ENCODE results near the gene ADGRB2.
"Not testable (repeated sequence)": the region's sequence is repeated elsewhere in the genome, so short reads cannot be mapped to it uniquely, and the experiment has no call there.

Gene ADGRB2

GRCh38 chr1:31712630-31713029 is 51.5 kb downstream of the ADGRB2 start:
- no peaks in the 10 kb centered on the region for H3K36me3 ChIP-seq (ENCODE audit: control insufficient read depth, insufficient read depth, low read length)
- peaks cover 32% of the 10 kb centered on the region for H3K4me1 ChIP-seq (ENCODE audit: control insufficient read depth, insufficient read depth, low read length)
- no peak overlapping the region for H3K4me3 ChIP-seq (ENCODE audit: low read length)
- H3K27ac ChIP-seq (ENCODE audit: low read depth, low read length): peak overlapping the region; percentile 97
- no peak overlapping the region for H3K9ac ChIP-seq (ENCODE audit: low read length)
- no peaks in the 10 kb centered on the region for H3K27me3 ChIP-seq (ENCODE audit: control insufficient read depth, insufficient read depth, low read length)

DNA sequence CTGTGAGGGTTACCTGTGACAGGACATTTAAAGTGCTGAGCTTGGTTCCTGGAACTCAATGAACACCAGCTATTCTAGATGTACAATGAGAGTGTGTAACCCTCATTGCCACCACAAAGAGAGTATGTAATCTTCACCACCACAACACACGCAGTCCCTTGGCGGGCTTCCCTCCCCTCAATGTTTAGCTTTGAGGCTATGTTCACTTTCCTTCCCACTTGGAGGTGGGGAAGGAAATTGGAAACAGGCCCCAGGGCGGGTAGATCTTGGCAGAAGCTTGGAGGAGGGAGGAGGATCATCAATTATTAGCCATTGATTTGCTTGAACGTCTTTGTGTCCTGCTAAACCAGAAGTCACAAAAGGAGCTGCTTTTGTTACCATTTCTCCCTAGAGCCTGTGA is 52.1 kb downstream of the ADGRB2 start:
- no peak overlapping the region for H3K9ac ChIP-seq (ENCODE audit: low read length)
- H3K4me1 ChIP-seq (ENCODE audit: control insufficient read depth, insufficient read depth, low read length): peaks cover 32% of the 10 kb centered on the region
- H3K27me3 ChIP-seq (ENCODE audit: control insufficient read depth, insufficient read depth, low read length): no peaks in the 10 kb centered on the region
- H3K4me3 ChIP-seq (ENCODE audit: low read length): no peak overlapping the region
- H3K27ac ChIP-seq (ENCODE audit: low read depth, low read length): peak overlapping the region; percentile 97
- H3K36me3 ChIP-seq (ENCODE audit: control insufficient read depth, insufficient read depth, low read length): no peaks in the 10 kb centered on the region

DNA sequence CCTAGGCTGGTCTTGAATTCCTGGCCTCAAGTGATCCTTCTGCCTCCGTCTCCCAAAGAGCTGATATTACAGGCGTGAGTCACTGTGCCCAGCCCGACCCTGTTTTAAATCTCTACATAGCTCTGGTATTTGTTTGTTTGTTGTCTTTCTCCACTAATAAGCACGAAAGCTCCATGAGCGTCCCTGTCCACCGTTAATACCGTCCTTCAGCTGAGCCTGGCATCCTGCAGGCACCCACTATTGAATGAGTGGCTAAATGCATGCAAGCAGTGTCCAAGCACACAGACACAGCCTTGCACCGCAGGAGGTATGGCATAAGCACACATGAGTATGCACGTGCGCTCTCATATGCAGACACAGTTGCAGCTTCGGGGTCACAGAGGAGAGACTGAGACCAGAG is 55.8 kb downstream of the ADGRB2 start:
- H3K27me3 ChIP-seq (ENCODE audit: control insufficient read depth, insufficient read depth, low read length): no peaks in the 10 kb centered on the region
- H3K36me3 ChIP-seq (ENCODE audit: control insufficient read depth, insufficient read depth, low read length): no peaks in the 10 kb centered on the region
- H3K27ac ChIP-seq (ENCODE audit: low read depth, low read length): no peak overlapping the region
- no peak overlapping the region for H3K4me3 ChIP-seq (ENCODE audit: low read length)
- H3K9ac ChIP-seq (ENCODE audit: low read length): no peak overlapping the region
- H3K4me1 ChIP-seq (ENCODE audit: control insufficient read depth, insufficient read depth, low read length): peaks cover 23% of the 10 kb centered on the region

- Histone ChIP-seq H3K4me1 (ENCODE audit: control insufficient read depth, insufficient read depth, low read length) (peaks cover 23% of the 10 kb centered on the region), H3K27me3 (ENCODE audit: control insufficient read depth, insufficient read depth, low read length) (no peaks in the 10 kb centered on the region), H3K36me3 (ENCODE audit: control insufficient read depth, insufficient read depth, low read length) (no peaks in the 10 kb centered on the region), H3K27ac (ENCODE audit: low read depth, low read length) (no peak overlapping the region), H3K9ac (ENCODE audit: low read length) (no peak overlapping the region), H3K4me3 (ENCODE audit: low read length) (no peak overlapping the region)
These were observed 56.4 kb downstream of the ADGRB2 start for GRCh38 chr1:31707711-31708110.

DNA sequence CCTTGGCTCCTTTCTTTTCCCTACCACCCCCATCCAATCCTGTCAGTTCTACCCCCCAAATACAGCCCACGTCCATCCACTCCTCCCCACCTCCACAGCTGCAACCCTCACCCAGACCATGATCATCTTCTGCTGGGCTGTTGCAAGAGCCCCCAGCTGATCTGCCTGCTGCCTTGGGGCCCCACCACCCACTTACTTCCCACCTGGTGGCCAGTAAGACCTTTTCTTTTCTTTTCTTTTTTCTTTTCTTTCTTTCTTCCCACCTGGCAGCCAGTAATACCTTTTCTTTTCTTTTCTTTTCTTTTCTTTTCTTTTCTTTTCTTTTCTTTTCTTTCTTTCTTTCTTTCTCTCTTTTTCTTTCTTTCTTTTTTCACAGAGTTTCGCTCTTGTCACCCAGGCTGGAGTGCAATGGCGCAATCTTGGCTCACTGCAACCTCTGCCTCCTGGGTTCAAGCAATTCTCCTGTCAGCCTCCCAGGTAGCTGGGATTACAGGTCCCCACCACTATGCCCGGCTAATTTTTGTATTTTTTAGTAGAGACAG is 57.0 kb downstream of the ADGRB2 start:
- not testable (repeated sequence) for H3K9ac ChIP-seq (ENCODE audit: low read length); H3K4me3 ChIP-seq (ENCODE audit: low read length); H3K27me3 ChIP-seq (ENCODE audit: control insufficient read depth, insufficient read depth, low read length); H3K36me3 ChIP-seq (ENCODE audit: control insufficient read depth, insufficient read depth, low read length); H3K27ac ChIP-seq (ENCODE audit: low read depth, low read length)
- peaks cover 23% of the 10 kb centered on the region for H3K4me1 ChIP-seq (ENCODE audit: control insufficient read depth, insufficient read depth, low read length)

- no peaks in the 10 kb centered on the region for H3K36me3 ChIP-seq (ENCODE audit: control insufficient read depth, insufficient read depth, low read length)
These were observed 57.6 kb downstream of the ADGRB2 start for GRCh38 chr1:31706384-31707058.

DNA sequence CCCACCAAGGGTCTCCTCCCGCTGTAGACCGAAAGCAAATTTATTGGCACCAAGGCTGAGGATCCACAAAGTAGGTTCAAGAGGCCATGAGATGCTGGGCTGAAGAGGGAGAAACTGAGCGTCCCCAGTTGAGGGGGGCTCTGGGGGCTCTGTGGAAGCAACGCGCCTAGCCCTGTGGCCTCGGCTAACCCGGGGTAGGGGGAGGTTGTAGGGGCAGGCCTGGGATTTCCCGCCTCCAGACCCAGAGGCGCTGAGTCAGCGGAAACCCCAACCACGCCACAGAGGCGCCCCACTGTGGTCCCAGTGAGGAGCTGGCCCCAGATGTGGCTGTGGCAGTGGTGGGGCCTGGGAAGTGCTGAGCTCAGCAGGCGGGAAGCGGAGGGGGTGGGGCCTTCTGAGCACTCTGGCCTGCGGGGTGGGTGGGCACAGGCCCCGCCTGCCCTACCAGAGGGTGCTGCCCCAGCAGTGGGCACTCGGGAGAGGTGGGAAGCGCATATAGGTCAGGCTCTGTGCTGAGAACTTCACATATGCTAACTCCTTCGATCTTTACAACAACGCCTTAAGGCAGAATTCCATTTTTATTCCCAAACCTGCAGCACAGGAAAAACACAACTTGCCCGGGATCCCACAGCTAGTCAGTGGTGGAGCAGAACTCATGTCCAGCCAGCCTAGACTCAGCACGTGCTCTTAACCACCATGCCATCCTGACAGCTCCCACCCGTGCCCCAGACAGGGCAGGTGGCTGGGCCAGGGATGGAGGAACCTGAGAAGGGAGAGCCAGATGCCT is 58.9 kb downstream of the ADGRB2 start:
- no peak overlapping the region for H3K9ac ChIP-seq (ENCODE audit: low read length)
- peaks cover 38% of the 10 kb centered on the region for H3K4me1 ChIP-seq (ENCODE audit: control insufficient read depth, insufficient read depth, low read length)
- no peaks in the 10 kb centered on the region for H3K27me3 ChIP-seq (ENCODE audit: control insufficient read depth, insufficient read depth, low read length)
- H3K27ac ChIP-seq (ENCODE audit: low read depth, low read length): peak overlapping the region; percentile 49
- no peaks in the 10 kb centered on the region for H3K36me3 ChIP-seq (ENCODE audit: control insufficient read depth, insufficient read depth, low read length)
- H3K4me3 ChIP-seq (ENCODE audit: low read length): peak overlapping the region; percentile 31

More at GRCh38 chr1:31706384-31707058, 57.6 kb downstream of the ADGRB2 start:
- H3K4me1 ChIP-seq (ENCODE audit: control insufficient read depth, insufficient read depth, low read length): peaks cover 25% of the 10 kb centered on the region
- H3K4me3 ChIP-seq (ENCODE audit: low read length): no peak overlapping the region
- H3K27me3 ChIP-seq (ENCODE audit: control insufficient read depth, insufficient read depth, low read length): no peaks in the 10 kb centered on the region
- no peak overlapping the region for H3K27ac ChIP-seq (ENCODE audit: low read depth, low read length)
- no peak overlapping the region for H3K9ac ChIP-seq (ENCODE audit: low read length)

DNA sequence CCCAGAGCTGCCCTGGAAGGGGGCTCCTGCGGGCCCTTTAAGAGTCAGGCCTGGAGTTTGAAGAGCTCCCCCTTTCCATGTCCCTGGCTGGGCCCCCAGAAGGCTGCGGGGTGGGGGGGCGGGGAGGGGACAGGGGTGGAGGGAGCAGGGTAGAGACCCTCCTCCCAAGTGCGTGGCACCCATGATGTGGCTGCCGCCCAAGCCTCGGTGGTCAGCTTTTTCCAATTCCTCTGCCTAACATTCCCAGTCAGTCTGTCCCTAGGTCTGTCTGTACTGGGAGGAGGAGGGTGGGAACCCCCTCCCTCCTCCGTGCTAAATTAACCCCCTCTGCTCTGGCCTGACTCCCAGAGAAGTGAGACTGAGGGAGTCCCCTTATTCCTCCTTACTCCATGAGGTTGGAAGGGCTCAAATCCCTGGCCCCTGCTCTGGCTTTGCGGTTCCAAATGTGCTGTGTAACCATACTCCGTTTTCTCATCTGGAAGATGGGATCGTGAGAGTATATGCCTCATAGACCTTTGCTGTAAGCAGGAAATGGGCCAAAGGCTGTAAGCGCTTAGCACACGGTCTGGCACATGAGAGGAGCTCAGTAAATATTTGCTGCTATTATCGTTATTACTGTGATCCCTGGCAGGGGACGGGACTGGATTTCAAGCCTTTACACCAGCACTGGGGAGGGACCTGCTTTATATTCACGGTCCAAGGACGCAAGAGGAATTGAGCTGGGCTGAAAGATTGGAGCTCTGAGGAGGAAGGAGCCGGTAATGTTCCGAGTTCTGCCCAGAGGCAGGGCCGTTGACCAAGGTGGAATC is 59.7 kb downstream of the ADGRB2 start:
- Histone ChIP-seq H3K4me1 (ENCODE audit: control insufficient read depth, insufficient read depth, low read length) (peaks cover 45% of the 10 kb centered on the region), H3K9ac (ENCODE audit: low read length) (peak overlapping the region; percentile 1), H3K4me3 (ENCODE audit: low read length) (peak overlapping the region; percentile 64), H3K36me3 (ENCODE audit: control insufficient read depth, insufficient read depth, low read length) (no peaks in the 10 kb centered on the region), H3K27ac (ENCODE audit: low read depth, low read length) (peak overlapping the region; percentile 49), H3K27me3 (ENCODE audit: control insufficient read depth, insufficient read depth, low read length) (peaks cover 2% of the 10 kb centered on the region)

DNA sequence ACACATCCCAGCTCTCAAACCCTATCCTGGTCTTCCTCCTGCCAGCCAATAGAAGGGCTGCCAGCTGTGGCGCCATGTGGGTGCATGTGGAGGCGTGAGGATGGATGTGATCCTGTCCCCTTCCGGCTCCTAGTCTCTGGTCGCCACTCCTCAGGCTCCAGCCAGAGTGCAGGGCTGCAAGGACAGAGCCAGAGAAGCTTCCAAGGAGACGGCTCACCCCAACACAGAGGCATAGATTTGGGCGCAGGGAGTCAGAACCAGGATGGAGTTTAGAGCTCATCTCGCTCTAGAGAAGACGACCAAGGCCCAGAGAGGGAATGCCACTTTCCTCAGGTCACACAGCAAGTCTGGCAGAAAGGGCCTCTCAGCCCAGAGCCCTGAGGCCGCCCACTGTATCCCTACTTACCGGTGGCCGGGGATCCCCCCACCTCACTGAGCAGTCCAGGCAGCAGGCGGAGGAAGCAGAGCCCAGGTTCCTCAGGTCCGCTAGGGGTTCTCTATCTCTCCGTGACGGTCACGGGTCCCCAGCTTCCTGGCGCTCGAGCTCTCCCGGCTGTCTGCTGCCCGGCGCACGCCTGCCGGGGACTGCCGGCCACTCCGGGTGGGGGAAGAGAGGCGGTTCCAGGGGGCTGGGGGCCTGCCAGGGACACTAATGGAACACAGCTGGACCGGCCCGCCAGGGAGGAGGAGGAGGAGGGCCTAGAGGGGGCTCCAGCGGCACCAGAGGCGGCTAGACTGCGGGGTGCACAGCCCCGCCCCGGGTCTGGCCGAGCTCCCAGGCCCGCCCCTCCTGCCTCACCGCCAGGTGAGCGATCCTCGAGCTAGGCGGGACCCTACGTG is 60.5 kb downstream of the ADGRB2 start, which contains the start of gene COL16A1:
Gene COL16A1 (minus strand): TSS at position 587 of the 840 bp plus-strand sequence. CDS start 1,824 bp downstream, outside the sequence.
- peaks cover 45% of the 10 kb centered on the region for H3K4me1 ChIP-seq (ENCODE audit: control insufficient read depth, insufficient read depth, low read length)
- peak within 1 kb of the TSS; percentile 1 for H3K9ac ChIP-seq (ENCODE audit: low read length)
- peaks cover 2% of the 10 kb centered on the region for H3K27me3 ChIP-seq (ENCODE audit: control insufficient read depth, insufficient read depth, low read length)
- H3K4me3 ChIP-seq (ENCODE audit: low read length): peak within 1 kb of the TSS; percentile 64
- no peaks in the 10 kb centered on the region for H3K36me3 ChIP-seq (ENCODE audit: control insufficient read depth, insufficient read depth, low read length)
- peak within 1 kb of the TSS; percentile 87 for H3K27ac ChIP-seq (ENCODE audit: low read depth, low read length)

- Histone ChIP-seq H3K9ac (ENCODE audit: low read length) (no peak overlapping the region), H3K4me3 (ENCODE audit: low read length) (peak overlapping the region; percentile 64), H3K36me3 (ENCODE audit: control insufficient read depth, insufficient read depth, low read length) (peaks cover 6% of the 10 kb centered on the region), H3K27ac (ENCODE audit: low read depth, low read length) (peak overlapping the region; percentile 87), H3K4me1 (ENCODE audit: control insufficient read depth, insufficient read depth, low read length) (peaks cover 45% of the 10 kb centered on the region), H3K27me3 (ENCODE audit: control insufficient read depth, insufficient read depth, low read length) (peaks cover 2% of the 10 kb centered on the region)
These were observed 61.2 kb downstream of the ADGRB2 start for GRCh38 chr1:31702836-31703404.

DNA sequence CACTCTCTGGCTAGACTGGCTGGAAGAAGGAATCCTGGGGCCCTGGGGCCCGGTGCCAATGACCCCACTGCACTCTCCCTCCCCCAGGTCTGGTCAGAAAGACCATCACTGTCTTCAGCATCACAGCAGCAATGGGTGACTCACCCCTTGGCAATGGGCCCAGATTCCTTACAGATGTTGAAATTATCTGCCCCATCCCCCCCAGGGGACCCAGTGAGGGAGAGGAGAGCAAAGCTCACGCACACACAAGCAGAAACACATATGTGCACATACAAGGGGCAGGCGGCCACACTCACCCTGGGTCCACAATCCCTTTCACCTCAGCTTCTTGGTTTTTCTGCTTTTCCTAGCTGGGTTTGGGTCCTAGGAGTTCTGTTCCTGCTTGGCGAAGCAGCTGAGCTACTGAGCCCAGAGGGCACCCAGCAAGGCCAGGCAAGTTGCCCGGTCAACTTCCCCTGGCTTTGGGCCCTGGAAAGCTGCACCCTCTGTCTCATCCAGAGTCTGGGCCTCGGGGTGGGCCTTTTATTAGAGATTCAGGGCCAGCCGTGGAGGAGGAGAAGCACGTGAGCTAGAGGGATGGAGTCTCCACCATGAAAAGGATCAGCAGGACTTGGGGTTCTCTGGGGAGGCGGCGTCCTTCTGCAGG is 62.9 kb downstream of the ADGRB2 start:
- peaks cover 7% of the 10 kb centered on the region for H3K36me3 ChIP-seq (ENCODE audit: control insufficient read depth, insufficient read depth, low read length)
- peaks cover 49% of the 10 kb centered on the region for H3K4me1 ChIP-seq (ENCODE audit: control insufficient read depth, insufficient read depth, low read length)
- peak overlapping the region; percentile 41 for H3K4me3 ChIP-seq (ENCODE audit: low read length)
- peak overlapping the region; percentile 87 for H3K27ac ChIP-seq (ENCODE audit: low read depth, low read length)
- no peak overlapping the region for H3K9ac ChIP-seq (ENCODE audit: low read length)
- peaks cover 2% of the 10 kb centered on the region for H3K27me3 ChIP-seq (ENCODE audit: control insufficient read depth, insufficient read depth, low read length)

Data from rectal smooth muscle tissue (tissue), 1 donor.